MM.1S (cell line): ENCODE data around the gene BRME1.

Source experiments
- DNase-seq: peaks from one replicate; pipeline ENCODE4 v3.0.0-alpha.2; 2015
- H2AFZ ChIP-seq: fragments of 300-600 bp; sonication (generic); 2 replicates; pipeline ENCODE4 v1.6.0; 2016; ENCODE audit warnings: antibody characterized with exemption, low read length
- H3F3A ChIP-seq: fragments of 300-600 bp; sonication (generic); 2 replicates; pipeline ENCODE4 v1.6.1; 2016; ENCODE audit warnings: mild to moderate bottlenecking, antibody characterized with exemption, low read length, moderate library complexity, mixed read lengths; ENCODE audit not compliant: insufficient read depth
- H3K27ac ChIP-seq: fragments of 300-600 bp; sonication (generic); 2 replicates; pipeline ENCODE4 v1.5.1; 2016; ENCODE audit warnings: mild to moderate bottlenecking, low read length
- H3K27me3 ChIP-seq: fragments of 300-600 bp; sonication (generic); replicated peaks from 2 replicates; pipeline ENCODE4 v1.6.0; 2016; ENCODE audit warnings: low read length; ENCODE audit not compliant: insufficient read depth
- H3K36me3 ChIP-seq: fragments of 300-600 bp; sonication (generic); replicated peaks from 2 replicates; pipeline ENCODE4 v1.6.1; 2016; ENCODE audit warnings: mild to moderate bottlenecking, low read length, mixed read lengths; ENCODE audit not compliant: insufficient read depth
- H3K4me1 ChIP-seq: fragments of 300-600 bp; sonication (generic); 2 replicates; pipeline ENCODE4 v1.6.1; 2016; ENCODE audit warnings: low read length, mixed read lengths
- H3K4me2 ChIP-seq: fragments of 300-600 bp; sonication (generic); 2 replicates; pipeline ENCODE4 v1.6.0; 2016; ENCODE audit warnings: low read depth, low read length
- H3K4me3 ChIP-seq: fragments of 300-600 bp; sonication (generic); 2 replicates; pipeline ENCODE4 v1.5.1; 2016; ENCODE audit warnings: low read length, mixed read lengths
- H3K79me2 ChIP-seq: fragments of 300-600 bp; sonication (generic); 2 replicates; pipeline ENCODE4 v1.6.1; 2016; ENCODE audit warnings: mixed run types, low read length, mixed read lengths
- H3K9ac ChIP-seq: fragments of 300-600 bp; sonication (generic); 2 replicates; pipeline ENCODE4 v1.6.1; 2016; ENCODE audit warnings: low read length, mixed read lengths
- H3K9me2 ChIP-seq: fragments of 300-600 bp; sonication (generic); replicated peaks from 2 replicates; pipeline ENCODE4 v1.6.1; 2016; ENCODE audit warnings: mild to moderate bottlenecking, low read length, mixed read lengths; ENCODE audit not compliant: insufficient read depth
- H3K9me3 ChIP-seq: fragments of 300-600 bp; sonication (generic); replicated peaks from 2 replicates; pipeline ENCODE4 v1.6.1; 2016; ENCODE audit warnings: mild to moderate bottlenecking, low read length, mixed read lengths; ENCODE audit not compliant: insufficient read depth
- H4K20me1 ChIP-seq: fragments of 300-600 bp; sonication (generic); 2 replicates; pipeline ENCODE4 v1.6.1; 2016; ENCODE audit warnings: mild to moderate bottlenecking, low read length, moderate library complexity, mixed read lengths; ENCODE audit not compliant: insufficient read depth
- CTCF ChIP-seq: fragments of 300-600 bp; sonication (generic); IDR thresholded peaks from 2 replicates; pipeline ENCODE4 v1.5.1; 2016; ENCODE audit warnings: antibody characterized with exemption, low read length, mixed read lengths
- EZH2 ChIP-seq: fragments of 300-600 bp; sonication (generic); optimal IDR thresholded peaks from 2 replicates; pipeline ENCODE3; 2017; ENCODE audit warnings: low read depth, mild to moderate bottlenecking, antibody characterized with exemption, low read length, mixed read lengths
- EZH2phosphoT487 ChIP-seq: fragments of 300-600 bp; sonication (generic); IDR thresholded peaks from 2 replicates; pipeline ENCODE4 v1.6.1; 2018; ENCODE audit warnings: antibody characterized with exemption, low read length

BRME1 gene

GRCh38 chr19:13917888-13918406 lies 12.0 kb upstream of the BRME1 start:
- DNase-seq, result no peak
- H3K27me3 ChIP-seq, result no peaks in the 10 kb centered on the region
- no peak overlapping the region for H3K27ac ChIP-seq
- no peaks in the 10 kb centered on the region for H3K9me2 ChIP-seq
- no peak overlapping the region for H3K4me3 ChIP-seq
- H2AFZ ChIP-seq, result no peak overlapping the region
- 0 out of 2 replicates have a peak, but pooled peaks cover 2% of the 10 kb centered on the region for H3K36me3 ChIP-seq
- H3K9ac ChIP-seq, result no peak overlapping the region
- no peaks in the 10 kb centered on the region for H3K9me3 ChIP-seq
- H4K20me1 ChIP-seq, result no peaks in the 10 kb centered on the region
- no peaks in the 10 kb centered on the region for H3F3A ChIP-seq
- H3K4me1 ChIP-seq, result no peaks in the 10 kb centered on the region
- H3K4me2 ChIP-seq, result no peak overlapping the region
- H3K79me2 ChIP-seq, result no peaks in the 10 kb centered on the region
- TF ChIP-seq EZH2phosphoT487 (no peak), CTCF (no peak), EZH2 (no peak)

- no peak for DNase-seq
- Histone ChIP-seq H3K4me3 (no peak overlapping the region), H3K4me2 (no peak overlapping the region), H4K20me1 (no peaks in the 10 kb centered on the region), H3K27ac (no peak overlapping the region), H3K4me1 (no peaks in the 10 kb centered on the region), H2AFZ (no peak overlapping the region), H3K9me2 (no peaks in the 10 kb centered on the region), H3K79me2 (no peaks in the 10 kb centered on the region), H3F3A (no peaks in the 10 kb centered on the region), H3K36me3 (no peaks in the 10 kb centered on the region), H3K9ac (no peak overlapping the region), H3K9me3 (no peaks in the 10 kb centered on the region), H3K27me3 (no peaks in the 10 kb centered on the region)
- TF ChIP-seq EZH2 (no peak), EZH2phosphoT487 (no peak)
These were observed 8.9 kb upstream of the BRME1 start for GRCh38 chr19:13914777-13915176.

GRCh38 chr19:13913352-13913751 lies 7.4 kb upstream of the BRME1 start:
- Histone ChIP-seq H3K27me3 (no peaks in the 10 kb centered on the region), H3K27ac (no peak overlapping the region), H3K9me2 (no peaks in the 10 kb centered on the region), H3K79me2 (no peaks in the 10 kb centered on the region), H3K4me2 (no peak overlapping the region), H2AFZ (no peak overlapping the region), H3K9ac (no peak overlapping the region), H3K4me3 (no peak overlapping the region), H3K4me1 (no peaks in the 10 kb centered on the region), H3K36me3 (no peaks in the 10 kb centered on the region), H4K20me1 (no peaks in the 10 kb centered on the region), H3F3A (no peaks in the 10 kb centered on the region), H3K9me3 (no peaks in the 10 kb centered on the region)
- TF ChIP-seq CTCF (no peak), EZH2 (no peak), EZH2phosphoT487 (no peak)
- no peak for DNase-seq

- Histone ChIP-seq H3K9ac (no peak overlapping the region), H2AFZ (no peak overlapping the region), H4K20me1 (no peaks in the 10 kb centered on the region), H3K36me3 (no peaks in the 10 kb centered on the region), H3K27ac (no peak overlapping the region), H3K27me3 (no peaks in the 10 kb centered on the region), H3K4me2 (no peak overlapping the region), H3F3A (0 out of 2 replicates have a peak, but pooled peaks cover 3% of the 10 kb centered on the region), H3K4me1 (peaks cover 4% of the 10 kb centered on the region; the same call in 1 of the 2 replicates), H3K9me3 (no peaks in the 10 kb centered on the region), H3K9me2 (no peaks in the 10 kb centered on the region), H3K4me3 (no peak overlapping the region), H3K79me2 (peaks cover 8% of the 10 kb centered on the region; the same call in 1 of the 2 replicates)
- no peak for TF ChIP-seq EZH2
- no peak for TF ChIP-seq CTCF
- no peak for TF ChIP-seq EZH2phosphoT487
- DNase-seq, result no peak
These were observed 3.5 kb upstream of the BRME1 start for GRCh38 chr19:13909430-13909829.
